HEK293 (cell line): ENCODE data around the gene SIX2.

Experiments
- CTCF ChIA-PET: fragments of 350-600 bp; formaldehyde crosslinking; extraction: SDS; loops from one replicate; lab custom pipeline; 2021; ENCODE audit warnings: antibody characterized with exemption; lab: Yijun Ruan, JAX
- POLR2A ChIA-PET: fragments of 300-600 bp; formaldehyde crosslinking; extraction: SDS; loops from one replicate; lab custom pipeline; 2020; ENCODE audit warnings: antibody characterized with exemption, inconsistent platforms; lab: Yijun Ruan, JAX
- H3K27ac ChIP-seq: fragments of 200-500 bp; sonication (Bioruptor generic); 2 replicates; pipeline ENCODE4 v1.5.1; 2014; ENCODE audit warnings: low read depth, low read length, control low read depth, inconsistent platforms; ENCODE audit errors: extremely low read depth
- H3K36me3 ChIP-seq, 2 experiments: fragments of 200-500 bp in 1 of 2; sonication (Bioruptor generic) in 1 of 2; 1 replicate in 1 of 2; 2 replicates in 1 of 2; pipeline ENCODE4 v1.5.1; 2014 to 2017; ENCODE audit warnings: inconsistent platforms in 2 of 2, low read length in 2 of 2; ENCODE audit not compliant: control insufficient read depth in 2 of 2, insufficient read depth in 1 of 2
- H3K4me1 ChIP-seq: fragments of 200-500 bp; sonication (Bioruptor generic); 2 replicates; pipeline ENCODE4 v1.5.1; 2014; ENCODE audit warnings: mild to moderate bottlenecking, low read length, inconsistent platforms; ENCODE audit not compliant: control insufficient read depth, insufficient read depth
- H3K4me3 ChIP-seq: 2 replicates; pipeline ENCODE4 v1.5.1; 2011; ENCODE audit warnings: low read depth, mild to moderate bottlenecking, control low read depth, low read length, moderate library complexity
- H3K9me3 ChIP-seq: fragments of 200-500 bp; sonication (Bioruptor generic); 2 replicates; pipeline ENCODE4 v1.5.1; 2014; ENCODE audit warnings: low read depth, low read length, inconsistent platforms; ENCODE audit not compliant: control insufficient read depth, insufficient read depth
- BCL6B ChIP-seq: fragments of 450-650 bp; formaldehyde crosslinking; IDR thresholded peaks from 2 replicates; pipeline ENCODE4 v1.5.1; 2017; ENCODE audit warnings: missing biosample characterization, missing genetic modification characterization
- CTCF ChIP-seq: fragments of 450-650 bp; formaldehyde crosslinking; IDR thresholded peaks from 2 replicates; pipeline ENCODE4 v1.5.1; 2016; ENCODE audit warnings: missing biosample characterization, missing genetic modification characterization
- GLIS2 ChIP-seq: fragments of 450-650 bp; formaldehyde crosslinking; IDR thresholded peaks from 2 replicates; pipeline ENCODE4 v1.5.1; 2016; ENCODE audit warnings: missing biosample characterization, missing genetic modification characterization
- HIC1 ChIP-seq: fragments of 450-650 bp; formaldehyde crosslinking; IDR thresholded peaks from 2 replicates; pipeline ENCODE4 v1.5.1; 2016; ENCODE audit warnings: missing biosample characterization, missing genetic modification characterization
- HOXA7 ChIP-seq: sonication (generic); formaldehyde crosslinking; IDR thresholded peaks from 2 replicates; pipeline ENCODE4 v1.8.1; 2022; ENCODE audit warnings: missing genetic modification reagents, borderline replicate concordance
- IKZF3 ChIP-seq: fragments of 450-650 bp; IDR thresholded peaks from 2 replicates; pipeline ENCODE4 v1.5.0; 2018; ENCODE audit warnings: missing biosample characterization, mild to moderate bottlenecking, missing genetic modification characterization, moderate library complexity
- KLF9 ChIP-seq: fragments of 450-650 bp; formaldehyde crosslinking; IDR thresholded peaks from 2 replicates; pipeline ENCODE4 v1.5.1; 2016; ENCODE audit warnings: missing biosample characterization, missing genetic modification characterization, low read depth
- MYNN ChIP-seq: fragments of 450-650 bp; formaldehyde crosslinking; IDR thresholded peaks from 2 replicates; pipeline ENCODE4 v1.5.1; 2016; ENCODE audit warnings: missing biosample characterization, missing genetic modification characterization, borderline replicate concordance
- ZBTB17 ChIP-seq: fragments of 450-650 bp; formaldehyde crosslinking; IDR thresholded peaks from 2 replicates; pipeline ENCODE4 v1.5.1; 2016; ENCODE audit warnings: missing biosample characterization, missing genetic modification characterization
- ZNF169 ChIP-seq: fragments of 450-650 bp; formaldehyde crosslinking; IDR thresholded peaks from 2 replicates; pipeline ENCODE4 v1.5.1; 2016; ENCODE audit warnings: missing biosample characterization, missing genetic modification characterization
- ZNF19 ChIP-seq: fragments of 450-650 bp; formaldehyde crosslinking; IDR thresholded peaks from 2 replicates; pipeline ENCODE4; 2016; ENCODE audit warnings: missing biosample characterization, missing genetic modification characterization, low read depth
- ZNF2 ChIP-seq: fragments of 450-650 bp; formaldehyde crosslinking; IDR thresholded peaks from 2 replicates; pipeline ENCODE4 v1.5.1; 2016; ENCODE audit warnings: missing biosample characterization, missing genetic modification characterization
- ZNF391 ChIP-seq: fragments of 450-650 bp; formaldehyde crosslinking; IDR thresholded peaks from 2 replicates; pipeline ENCODE4 v1.5.1; 2016; ENCODE audit warnings: low read depth, missing biosample characterization, missing genetic modification characterization, borderline replicate concordance
- ZNF433 ChIP-seq: fragments of 450-650 bp; formaldehyde crosslinking; IDR thresholded peaks from 2 replicates; pipeline ENCODE4 v1.5.1; 2016; ENCODE audit warnings: missing biosample characterization, missing genetic modification characterization, low read depth
- ZNF48 ChIP-seq: fragments of 450-650 bp; formaldehyde crosslinking; IDR thresholded peaks from 2 replicates; pipeline ENCODE4 v1.5.1; 2016; ENCODE audit warnings: missing biosample characterization, missing genetic modification characterization
- ZNF488 ChIP-seq: fragments of 450-650 bp; formaldehyde crosslinking; IDR thresholded peaks from 2 replicates; pipeline ENCODE4 v1.5.1; 2016; ENCODE audit warnings: missing biosample characterization, missing genetic modification characterization
- ZNF514 ChIP-seq: fragments of 450-650 bp; formaldehyde crosslinking; IDR thresholded peaks from 2 replicates; pipeline ENCODE4 v1.5.1; 2016; ENCODE audit warnings: missing biosample characterization, missing genetic modification characterization
- ZNF544 ChIP-seq: fragments of 450-650 bp; formaldehyde crosslinking; IDR thresholded peaks from 2 replicates; pipeline ENCODE4 v1.5.0; 2017; ENCODE audit warnings: missing biosample characterization, missing genetic modification characterization
- ZNF549 ChIP-seq: fragments of 450-650 bp; IDR thresholded peaks from 2 replicates; pipeline ENCODE4 v1.5.1; 2018; ENCODE audit warnings: missing biosample characterization, missing genetic modification characterization, mild to moderate bottlenecking, inconsistent platforms, moderate library complexity
- ZNF624 ChIP-seq: fragments of 450-650 bp; formaldehyde crosslinking; IDR thresholded peaks from 2 replicates; pipeline ENCODE4 v1.5.1; 2017; ENCODE audit warnings: missing biosample characterization, missing genetic modification characterization
- ZNF654 ChIP-seq: fragments of 450-650 bp; formaldehyde crosslinking; IDR thresholded peaks from 2 replicates; pipeline ENCODE4 v1.5.1; 2016; ENCODE audit warnings: low read depth, missing biosample characterization, missing genetic modification characterization
- ZNF692 ChIP-seq: fragments of 450-650 bp; formaldehyde crosslinking; IDR thresholded peaks from 2 replicates; pipeline ENCODE4 v1.5.1; 2016; ENCODE audit warnings: missing biosample characterization, missing genetic modification characterization
- ZNF843 ChIP-seq: fragments of 450-650 bp; formaldehyde crosslinking; IDR thresholded peaks from 2 replicates; pipeline ENCODE4 v1.5.1; 2016; ENCODE audit warnings: missing biosample characterization, missing genetic modification characterization

SIX2 gene

GRCh38 chr2:44974064-44974715 is 35.1 kb downstream of the SIX2 start:
- Histone ChIP-seq H3K36me3 (no peaks in the 10 kb centered on the region), H3K4me1 (no peaks in the 10 kb centered on the region), H3K4me3 (no peak overlapping the region), H3K9me3 (no peaks in the 10 kb centered on the region), H3K27ac (no peak overlapping the region)
- ChIA-PET CTCF (interaction anchor here (0.6 to 3.4 kb wide), 25 partner anchors 9 to 981 kb away, joined by 3 to 24 read pairs (median 4); no protein-coding TSS in a partner anchor), POLR2A (no interaction called here)
- TF ChIP-seq IKZF3 (tag by site-specific recombination) (0 out of 2 replicates have a peak, but pooled peaks have one; percentile 59), ZNF514 (tag by site-specific recombination) (no peak), ZNF391 (tag by site-specific recombination) (no peak), ZNF654 (tag by site-specific recombination) (peak; percentile 72), ZNF549 (tag by site-specific recombination) (no peak), ZNF2 (no peak), KLF9 (tag by site-specific recombination) (no peak), ZNF433 (no peak), ZNF544 (no peak), BCL6B (0 out of 2 replicates have a peak, but pooled peaks have one; percentile 31), CTCF (tag by site-specific recombination) (0 out of 2 replicates have a peak, but pooled peaks have one; percentile 12), ZBTB17 (tag by site-specific recombination) (peak; percentile 31; the same call in 1 of the 2 replicates), HIC1 (tag by site-specific recombination) (no peak)

- Histone ChIP-seq H3K36me3 (no peaks in the 10 kb centered on the region), H3K9me3 (no peaks in the 10 kb centered on the region), H3K4me3 (no peak overlapping the region), H3K4me1 (no peaks in the 10 kb centered on the region), H3K27ac (no peak overlapping the region)
- TF ChIP-seq ZNF843 (tag by site-specific recombination) (no peak), ZNF48 (no peak), GLIS2 (tag by site-specific recombination) (no peak), ZNF19 (tag by site-specific recombination) (no peak), ZNF624 (tag by site-specific recombination) (no peak), ZNF488 (no peak), ZNF692 (tag by site-specific recombination) (no peak), HOXA7 (no peak), ZNF169 (tag by site-specific recombination) (no peak), MYNN (tag by site-specific recombination) (no peak)
- ChIA-PET CTCF (interaction anchor here (0.6 to 3.4 kb wide), 14 partner anchors 9 to 1361 kb away, joined by 3 to 24 read pairs (median 4); no protein-coding TSS in a partner anchor), POLR2A (no interaction called here)
Observed at GRCh38 chr2:44972771-44973535, 36.3 kb downstream of the SIX2 start.
